OCI-LY7 (cell line): ENCODE results near the gene ANKRD44. TPM values are rescaled to one million over a fixed set of nuclear protein-coding genes. Genes with fewer than 3 reads are reported as not detected.

Source experiments
- BruUV-seq: library from RNA; stranded (reverse); fragments of 400-500 nt; replicated peaks from 2 replicates; lab custom pipeline; 2021; lab: Mats Ljungman, UMichigan
- CTCF ChIA-PET: fragments of 300-600 bp; sonication (Branson Sonifier 250); formaldehyde crosslinking; loops from one replicate; lab custom pipeline; 2022; ENCODE audit warnings: antibody characterized with exemption; ENCODE audit not compliant: unreplicated experiment; lab: Charles Lee
- POLR2A ChIA-PET: fragments of 300-600 bp; sonication (Branson Sonifier 250); formaldehyde crosslinking; loops from one replicate; lab custom pipeline; 2022; ENCODE audit warnings: antibody characterized with exemption; lab: Charles Lee
- DNase-seq: peaks from one replicate; pipeline ENCODE4 v3.0.0-alpha.2; 2015; ENCODE audit warnings: low spot score
- H2AFZ ChIP-seq: fragments of 200-600 bp; sonication (generic), shearing (Covaris generic); 2 replicates; pipeline ENCODE4 v1.6.1; 2014; ENCODE audit warnings: mild to moderate bottlenecking, antibody characterized with exemption, low read length, moderate library complexity
- H3K27ac ChIP-seq: fragments of 200-600 bp; sonication (generic); 2 replicates; pipeline ENCODE4 v1.5.1; 2014; ENCODE audit warnings: mixed run types, low read depth, mild to moderate bottlenecking, moderate library complexity, low read length, inconsistent platforms; ENCODE audit not compliant: poor library complexity, severe bottlenecking
- H3K36me3 ChIP-seq: fragments of 200-600 bp; sonication (generic); 2 replicates; pipeline ENCODE4 v1.6.1; 2014; ENCODE audit warnings: mild to moderate bottlenecking, antibody characterized with exemption, low read length, moderate library complexity, mixed read lengths; ENCODE audit not compliant: insufficient read depth
- H3K4me1 ChIP-seq: fragments of 200-600 bp; sonication (generic); 2 replicates; pipeline ENCODE4 v1.5.1; 2014; ENCODE audit warnings: mild to moderate bottlenecking, low read length; ENCODE audit not compliant: insufficient read depth, poor library complexity, severe bottlenecking
- H3K4me2 ChIP-seq: fragments of 200-600 bp; sonication (generic); 2 replicates; pipeline ENCODE4 v1.6.1; 2014; ENCODE audit warnings: mild to moderate bottlenecking, low read length
- H3K4me3 ChIP-seq: fragments of 200-600 bp; sonication (generic); 2 replicates; pipeline ENCODE4 v1.5.1; 2014; ENCODE audit warnings: mild to moderate bottlenecking, low read depth, low read length; ENCODE audit not compliant: poor library complexity, severe bottlenecking
- H3K79me2 ChIP-seq: fragments of 200-600 bp; sonication (generic); 2 replicates; pipeline ENCODE4 v1.6.1; 2016; ENCODE audit warnings: low read depth, mild to moderate bottlenecking, low read length, moderate library complexity, mixed read lengths; ENCODE audit not compliant: insufficient read depth
- H3K9me2 ChIP-seq: fragments of 200-600 bp; sonication (generic); 2 replicates; pipeline ENCODE4 v1.6.1; 2016; ENCODE audit warnings: mild to moderate bottlenecking, low read length, mixed read lengths; ENCODE audit not compliant: insufficient read depth
- H3K9me3 ChIP-seq: fragments of 200-600 bp; sonication (generic); 2 replicates; pipeline ENCODE4 v1.6.1; 2014; ENCODE audit warnings: mild to moderate bottlenecking, mixed run types, low read length, mixed read lengths
- H4K20me1 ChIP-seq: fragments of 200-600 bp; sonication (generic); 2 replicates; pipeline ENCODE4 v1.6.1; 2014; ENCODE audit warnings: mild to moderate bottlenecking, antibody characterized with exemption, low read length, moderate library complexity, mixed read lengths; ENCODE audit not compliant: insufficient read depth
- EZH2phosphoT487 ChIP-seq: fragments of 200-600 bp; sonication (generic); IDR thresholded peaks from 2 replicates; pipeline ENCODE4 v1.6.1; 2018; ENCODE audit warnings: low read depth, borderline replicate concordance, mild to moderate bottlenecking, mixed run types, antibody characterized with exemption, low read length, moderate library complexity, mixed read lengths
- intact Hi-C: fragments of 100-400 bp; cut with micrococcal nuclease; formaldehyde crosslinking; loops from one replicate; pipeline ENCODE4 v1.10.0; 2022; ENCODE audit not compliant: unreplicated experiment
- total RNA-seq, 2 experiments: library from RNA; depleted of rRNA in 1 of 2; stranded (reverse); fragments of >200 nt in 1 of 2; shearing (Covaris generic) in 1 of 2; gene quantifications; 2 replicates each; pipeline ENCODE4 v1.2.3, GENCODE V29; 2014 to 2022
- TF ChIP-seq, protein P1 (sequence below): fragments of 200-600 bp; sonication (generic); conservative IDR thresholded peaks from 2 replicates; pipeline ENCODE4 v1.5.1; 2014; ENCODE audit warnings: mild to moderate bottlenecking, antibody characterized with exemption, low read length, moderate library complexity, mixed read lengths

ANKRD44 gene
- total RNA-seq, 2 experiments from 2014 or later, result 69.4 to 73.7 TPM

DNA sequence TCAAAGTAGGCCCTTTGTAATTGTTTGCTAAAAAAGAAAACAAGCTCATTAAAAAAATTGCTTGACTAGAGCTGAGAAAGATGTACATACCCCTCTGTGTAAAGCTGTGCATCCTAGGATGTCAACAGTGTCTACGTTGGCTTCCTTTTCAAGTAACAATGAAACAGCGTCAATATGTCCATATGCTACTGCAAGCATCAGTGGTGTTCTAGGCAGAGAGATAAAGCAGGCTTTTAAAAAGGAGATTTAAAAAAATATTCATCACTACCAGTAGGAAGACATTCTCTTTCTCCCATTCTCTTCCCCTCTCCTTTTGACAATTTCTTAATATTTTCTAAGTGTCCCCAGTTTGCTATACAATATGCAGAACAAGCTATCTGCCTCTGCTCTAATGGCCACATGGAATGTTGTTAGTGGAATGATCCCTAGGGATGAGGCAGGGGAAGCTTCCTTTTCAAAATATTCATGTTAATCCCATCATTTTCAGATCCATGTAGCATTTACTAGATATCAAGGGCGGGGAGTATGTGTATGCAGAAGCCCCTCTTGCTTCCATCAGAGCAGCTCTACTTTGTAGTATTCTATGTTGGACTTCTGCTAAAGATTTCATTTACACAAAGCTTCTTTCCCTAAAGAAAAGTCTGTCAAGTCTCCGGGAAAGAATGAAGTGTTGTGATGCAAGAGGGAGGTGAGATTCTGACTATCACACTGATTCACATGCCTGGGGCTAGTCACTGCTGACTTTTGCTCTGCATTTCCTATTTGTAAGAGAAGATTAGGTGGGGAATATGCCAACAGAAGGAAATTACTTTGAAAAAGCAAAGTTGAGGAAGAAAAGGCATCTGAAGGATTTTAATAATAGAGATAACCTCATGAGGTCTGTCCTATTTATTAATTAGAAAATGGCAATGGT is 302.6 kb downstream of the ANKRD44 start:
- CTCF ChIA-PET, result no interaction called here
- H3K4me2 ChIP-seq, result no peak overlapping the region

DNA sequence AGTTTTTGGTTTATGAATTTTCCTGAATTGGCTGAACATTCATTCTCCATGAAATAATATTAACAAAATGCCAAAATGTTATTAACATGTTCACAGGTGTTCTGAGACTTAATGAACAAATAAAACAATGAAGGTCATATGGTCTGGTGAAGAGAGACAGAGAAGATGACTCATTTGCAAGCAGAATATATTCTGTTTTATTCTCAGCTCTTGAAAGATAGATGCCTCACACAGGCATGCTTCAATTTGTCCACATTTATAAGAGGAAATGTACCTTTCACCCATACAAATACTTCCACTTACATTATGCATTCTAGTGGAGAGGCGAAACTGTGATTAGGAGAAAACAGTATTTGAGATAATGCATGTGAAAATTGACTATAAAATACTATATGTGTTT is 308.7 kb downstream of the ANKRD44 start:
- Histone ChIP-seq H3K36me3 (peaks cover 39% of the 10 kb centered on the region), H3K79me2 (no peaks in the 10 kb centered on the region), H3K4me2 (no peak overlapping the region), H2AFZ (no peak overlapping the region), H4K20me1 (no peaks in the 10 kb centered on the region), H3K27ac (no peak overlapping the region), H3K9me2 (no peaks in the 10 kb centered on the region), H3K4me1 (no peaks in the 10 kb centered on the region), H3K9me3 (no peaks in the 10 kb centered on the region), H3K4me3 (no peak overlapping the region)
- no TSS peak for BruUV-seq
- DNase-seq, result no peak
- ChIA-PET POLR2A (no interaction called here), CTCF (no interaction called here)
- intact Hi-C loops, result no loop called here
- TF ChIP-seq EZH2phosphoT487, result no peak
- TF ChIP-seq, protein P1, sequence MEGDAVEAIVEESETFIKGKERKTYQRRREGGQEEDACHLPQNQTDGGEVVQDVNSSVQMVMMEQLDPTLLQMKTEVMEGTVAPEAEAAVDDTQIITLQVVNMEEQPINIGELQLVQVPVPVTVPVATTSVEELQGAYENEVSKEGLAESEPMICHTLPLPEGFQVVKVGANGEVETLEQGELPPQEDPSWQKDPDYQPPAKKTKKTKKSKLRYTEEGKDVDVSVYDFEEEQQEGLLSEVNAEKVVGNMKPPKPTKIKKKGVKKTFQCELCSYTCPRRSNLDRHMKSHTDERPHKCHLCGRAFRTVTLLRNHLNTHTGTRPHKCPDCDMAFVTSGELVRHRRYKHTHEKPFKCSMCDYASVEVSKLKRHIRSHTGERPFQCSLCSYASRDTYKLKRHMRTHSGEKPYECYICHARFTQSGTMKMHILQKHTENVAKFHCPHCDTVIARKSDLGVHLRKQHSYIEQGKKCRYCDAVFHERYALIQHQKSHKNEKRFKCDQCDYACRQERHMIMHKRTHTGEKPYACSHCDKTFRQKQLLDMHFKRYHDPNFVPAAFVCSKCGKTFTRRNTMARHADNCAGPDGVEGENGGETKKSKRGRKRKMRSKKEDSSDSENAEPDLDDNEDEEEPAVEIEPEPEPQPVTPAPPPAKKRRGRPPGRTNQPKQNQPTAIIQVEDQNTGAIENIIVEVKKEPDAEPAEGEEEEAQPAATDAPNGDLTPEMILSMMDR, result no peak

More for the DNA sequence above, 302.6 kb downstream of the ANKRD44 start:
- DNase-seq, result no peak
- Histone ChIP-seq H3K4me1 (peaks cover 5% of the 10 kb centered on the region), H3K4me3 (no peak overlapping the region), H3K9me2 (no peaks in the 10 kb centered on the region), H3K27ac (no peak overlapping the region), H3K9me3 (no peaks in the 10 kb centered on the region), H2AFZ (no peak overlapping the region), H3K36me3 (peaks cover 23% of the 10 kb centered on the region), H3K79me2 (no peaks in the 10 kb centered on the region), H4K20me1 (no peaks in the 10 kb centered on the region)
- no TSS peak for BruUV-seq
- POLR2A ChIA-PET, result interaction anchor here (0.6 to 1.2 kb wide), 3 partner anchors 20 to 1289 kb away, joined by 3 to 7 read pairs (median 3); no protein-coding TSS in a partner anchor
- no peak for TF ChIP-seq EZH2phosphoT487
- TF ChIP-seq, protein P1, result no peak
- intact Hi-C loops, result no loop called here
